Astrocyte of the cerebellum (primary cell): Measurements from ENCODE around the gene RGS3.

Experiments
- DNase-seq: peaks from one replicate; pipeline ENCODE4 v3.0.0-alpha.2; 2011; ENCODE audit warnings: low read depth
- H3K4me3 ChIP-seq: 2 replicates; pipeline ENCODE4 v1.5.1; 2011; ENCODE audit warnings: mild to moderate bottlenecking, low read depth, low read length, moderate library complexity
- in situ Hi-C: cut with HindIII; loops from 2 replicates; pipeline ENCODE4 v1.10.0; 2017; ENCODE audit warnings: low sequenced_read_pairs
- TF ChIP-seq, protein P1 (sequence below): IDR thresholded peaks from 2 replicates; pipeline ENCODE4 v1.5.1; 2012; ENCODE audit warnings: low read length, low read depth, moderate library complexity, mild to moderate bottlenecking; ENCODE audit errors: missing control alignments

The RGS3 gene

GRCh38 chr9:113528088-113528487, 64.6 kb downstream of the RGS3 start:
- TF ChIP-seq, protein P1, sequence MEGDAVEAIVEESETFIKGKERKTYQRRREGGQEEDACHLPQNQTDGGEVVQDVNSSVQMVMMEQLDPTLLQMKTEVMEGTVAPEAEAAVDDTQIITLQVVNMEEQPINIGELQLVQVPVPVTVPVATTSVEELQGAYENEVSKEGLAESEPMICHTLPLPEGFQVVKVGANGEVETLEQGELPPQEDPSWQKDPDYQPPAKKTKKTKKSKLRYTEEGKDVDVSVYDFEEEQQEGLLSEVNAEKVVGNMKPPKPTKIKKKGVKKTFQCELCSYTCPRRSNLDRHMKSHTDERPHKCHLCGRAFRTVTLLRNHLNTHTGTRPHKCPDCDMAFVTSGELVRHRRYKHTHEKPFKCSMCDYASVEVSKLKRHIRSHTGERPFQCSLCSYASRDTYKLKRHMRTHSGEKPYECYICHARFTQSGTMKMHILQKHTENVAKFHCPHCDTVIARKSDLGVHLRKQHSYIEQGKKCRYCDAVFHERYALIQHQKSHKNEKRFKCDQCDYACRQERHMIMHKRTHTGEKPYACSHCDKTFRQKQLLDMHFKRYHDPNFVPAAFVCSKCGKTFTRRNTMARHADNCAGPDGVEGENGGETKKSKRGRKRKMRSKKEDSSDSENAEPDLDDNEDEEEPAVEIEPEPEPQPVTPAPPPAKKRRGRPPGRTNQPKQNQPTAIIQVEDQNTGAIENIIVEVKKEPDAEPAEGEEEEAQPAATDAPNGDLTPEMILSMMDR = no peak
- no peak overlapping the region for H3K4me3 ChIP-seq
- DNase-seq = no peak
- in situ Hi-C loops = no loop called here

DNA sequence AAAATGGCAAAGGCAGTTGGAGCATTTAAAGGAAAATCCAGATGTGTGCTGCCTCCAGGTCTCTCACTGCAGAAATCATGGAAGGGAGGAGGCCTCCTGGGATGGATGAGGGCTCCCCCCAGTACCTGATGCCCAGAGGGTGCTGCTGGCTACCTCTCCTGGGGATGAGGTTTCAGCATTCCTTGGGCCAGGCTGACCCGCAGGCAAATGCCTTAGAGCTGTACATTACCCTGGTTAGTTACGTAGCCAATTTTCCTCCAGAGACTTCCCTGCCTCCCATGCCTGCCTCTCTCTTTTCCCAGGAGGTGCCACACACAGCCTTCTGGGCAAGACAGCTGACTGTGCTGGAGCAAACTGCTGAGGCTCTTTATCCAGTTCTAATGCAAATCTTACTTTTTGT, 65.3 kb downstream of the RGS3 start:
- TF ChIP-seq, protein P1 = no peak
- in situ Hi-C loops = no loop called here
- no peak overlapping the region for H3K4me3 ChIP-seq
- DNase-seq = no peak

GRCh38 chr9:113529336-113530009, 65.9 kb downstream of the RGS3 start:
- in situ Hi-C loops = no loop called here
- no peak for DNase-seq

GRCh38 chr9:113530022-113530635, 66.6 kb downstream of the RGS3 start:
- no peak for DNase-seq
- in situ Hi-C loops = no loop called here
- TF ChIP-seq, protein P1 = no peak

More at GRCh38 chr9:113529336-113530009, 65.9 kb downstream of the RGS3 start:
- TF ChIP-seq, protein P1 = no peak
- H3K4me3 ChIP-seq = no peak overlapping the region

DNA sequence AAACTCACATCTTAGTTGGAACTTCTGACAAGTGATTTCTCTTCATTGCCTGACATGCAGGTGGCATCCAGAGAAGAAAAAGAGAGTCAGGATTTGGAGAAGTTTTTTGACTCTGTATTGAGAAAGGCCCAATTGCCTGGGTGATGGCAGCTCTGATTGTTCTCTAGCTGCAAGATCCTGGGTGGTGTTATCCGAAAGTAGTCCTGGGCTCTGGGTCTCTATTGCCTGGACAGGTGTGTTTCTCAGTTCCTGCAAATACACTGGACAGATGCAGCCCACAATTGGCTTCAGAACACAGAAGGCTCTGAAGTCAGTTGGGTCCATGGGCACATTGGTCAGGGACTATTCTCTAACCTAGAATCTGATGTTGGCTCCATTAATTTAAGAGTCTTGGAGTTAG, 67.4 kb downstream of the RGS3 start:
- in situ Hi-C loops = no loop called here
- no peak for DNase-seq
- H3K4me3 ChIP-seq = no peak overlapping the region
- TF ChIP-seq, protein P1 = no peak

More at GRCh38 chr9:113530022-113530635, 66.6 kb downstream of the RGS3 start:
- H3K4me3 ChIP-seq = no peak overlapping the region

DNA sequence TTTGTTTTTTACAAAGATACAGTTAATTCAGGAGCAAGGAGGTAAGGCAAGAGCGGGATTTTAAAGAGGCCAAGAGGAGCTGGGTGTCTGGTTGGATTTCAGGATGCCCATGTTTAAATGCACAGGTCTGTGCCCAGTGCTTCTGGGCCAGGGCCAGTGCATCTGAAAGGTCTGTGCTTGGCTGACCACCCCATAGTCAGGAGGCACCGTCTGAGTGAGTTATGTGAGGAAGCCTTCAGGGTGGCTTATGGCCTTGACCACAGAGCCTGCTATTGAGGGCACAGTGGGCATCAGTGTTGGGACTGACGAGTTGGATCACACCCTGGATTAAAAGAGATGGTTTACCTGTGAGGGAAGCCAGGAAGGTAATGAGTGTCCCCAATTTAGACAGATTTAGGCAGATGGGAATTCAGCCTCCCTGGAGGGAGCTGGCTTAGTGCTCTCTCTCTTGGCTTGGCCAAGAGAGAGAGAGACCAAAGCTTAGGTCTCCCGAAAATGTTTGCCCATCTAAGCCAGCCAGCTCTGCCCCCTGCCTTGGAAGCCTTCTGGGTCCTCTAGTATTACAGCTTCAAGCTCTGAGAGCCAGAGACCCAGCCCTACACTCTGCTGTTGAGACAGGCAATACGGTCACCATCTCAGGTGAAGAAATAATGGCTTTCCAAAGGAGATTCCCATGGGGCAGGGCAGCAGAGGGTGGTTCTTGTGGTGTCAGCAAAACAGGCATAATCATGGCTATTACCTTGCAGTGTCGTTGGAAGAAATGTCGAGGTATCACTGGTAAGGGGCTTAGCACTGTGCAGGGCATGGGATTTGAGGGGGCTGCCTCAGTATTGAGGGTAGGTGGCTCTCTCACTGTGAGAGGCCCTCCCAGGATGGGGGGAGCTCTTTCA, 68.6 kb downstream of the RGS3 start:
- in situ Hi-C loops = no loop called here

More for the DNA sequence above, 68.6 kb downstream of the RGS3 start:
- no peak overlapping the region for H3K4me3 ChIP-seq
- no peak for DNase-seq
- TF ChIP-seq, protein P1 = no peak
